GM19023 (cell line): ENCODE data around the gene ERCC3.

Experiments
- ATAC-seq: cut with Tn5 transposase; IDR thresholded peaks from one replicate; pipeline ENCODE4 v1.9.1; 2021; ENCODE audit warnings: mild to moderate bottlenecking, moderate library complexity; ENCODE audit not compliant: unreplicated experiment

The ERCC3 gene

GRCh38 chr2:127293748-127294562 is at the start of gene ERCC3:
Gene ERCC3 (minus strand): TSS chr2:127294144. CDS start chr2:127294081, 63 bp downstream.
- peak; percentile 99 for ATAC-seq

DNA sequence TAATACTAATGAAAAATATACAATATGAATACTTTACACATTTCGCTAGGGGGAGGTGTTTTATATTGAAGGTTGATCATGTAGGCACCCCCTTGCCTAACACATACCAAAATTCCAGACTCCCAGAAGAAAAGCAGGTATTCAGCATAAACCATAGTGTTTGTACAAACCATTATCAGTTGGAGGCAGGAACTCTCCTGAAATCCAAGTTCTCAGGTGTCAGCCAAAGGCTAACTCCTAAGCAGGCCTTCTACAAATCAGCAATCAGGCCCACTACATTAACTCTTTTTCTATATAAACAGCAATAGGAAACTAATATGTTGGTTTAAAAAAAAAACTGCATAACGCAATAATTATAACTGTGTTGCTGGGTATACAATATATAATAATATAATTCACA is 49.3 kb upstream of the ERCC3 start:
- no peak for ATAC-seq

DNA sequence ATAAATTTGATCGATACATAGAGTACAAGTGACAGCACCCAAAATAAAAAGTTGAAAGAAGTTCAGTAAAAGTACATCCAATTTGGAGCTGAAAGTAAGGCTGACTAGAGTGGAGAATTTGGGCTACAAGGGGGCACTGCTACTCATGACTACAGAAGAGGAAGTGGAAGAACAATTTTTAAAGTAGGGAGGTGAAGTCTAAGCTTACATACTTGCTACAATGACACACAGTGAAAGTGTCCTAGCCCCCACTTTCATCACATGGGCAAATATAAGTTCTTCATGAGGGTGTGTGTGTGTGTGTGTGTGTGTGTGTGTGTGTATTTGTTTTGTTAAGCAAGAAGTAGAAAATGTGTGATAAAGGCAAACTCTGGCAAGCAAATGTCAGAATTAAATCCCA is 48.2 kb upstream of the ERCC3 start:
- ATAC-seq: no peak

DNA sequence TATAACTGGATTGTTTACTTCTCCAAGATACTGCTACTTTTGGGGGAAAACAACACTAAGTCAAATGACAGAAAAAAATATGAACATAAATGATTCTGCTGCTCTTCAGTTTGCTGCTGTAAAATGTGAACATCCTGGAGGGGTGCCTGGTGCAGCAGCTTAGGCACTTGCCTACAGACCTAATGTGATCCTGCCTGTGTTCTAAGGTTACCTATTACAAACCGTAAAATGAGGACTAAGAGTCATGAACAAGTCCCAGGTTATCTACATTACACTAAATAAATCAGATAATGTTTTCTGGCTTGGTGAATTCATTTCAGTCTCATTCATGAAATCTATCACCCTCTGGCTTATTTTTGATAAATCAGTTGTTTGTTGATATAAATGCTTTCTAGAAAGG is 38.4 kb upstream of the ERCC3 start:
- ATAC-seq: no peak

GRCh38 chr2:127330753-127331152 is 36.8 kb upstream of the ERCC3 start:
- peak; percentile 74 for ATAC-seq

- no peak for ATAC-seq
Measured at GRCh38 chr2:127326289-127326945, 32.5 kb upstream of the ERCC3 start.

GRCh38 chr2:127324635-127325034 is 30.7 kb upstream of the ERCC3 start:
- no peak for ATAC-seq

GRCh38 chr2:127321303-127321702 is 27.4 kb upstream of the ERCC3 start:
- ATAC-seq: no peak

DNA sequence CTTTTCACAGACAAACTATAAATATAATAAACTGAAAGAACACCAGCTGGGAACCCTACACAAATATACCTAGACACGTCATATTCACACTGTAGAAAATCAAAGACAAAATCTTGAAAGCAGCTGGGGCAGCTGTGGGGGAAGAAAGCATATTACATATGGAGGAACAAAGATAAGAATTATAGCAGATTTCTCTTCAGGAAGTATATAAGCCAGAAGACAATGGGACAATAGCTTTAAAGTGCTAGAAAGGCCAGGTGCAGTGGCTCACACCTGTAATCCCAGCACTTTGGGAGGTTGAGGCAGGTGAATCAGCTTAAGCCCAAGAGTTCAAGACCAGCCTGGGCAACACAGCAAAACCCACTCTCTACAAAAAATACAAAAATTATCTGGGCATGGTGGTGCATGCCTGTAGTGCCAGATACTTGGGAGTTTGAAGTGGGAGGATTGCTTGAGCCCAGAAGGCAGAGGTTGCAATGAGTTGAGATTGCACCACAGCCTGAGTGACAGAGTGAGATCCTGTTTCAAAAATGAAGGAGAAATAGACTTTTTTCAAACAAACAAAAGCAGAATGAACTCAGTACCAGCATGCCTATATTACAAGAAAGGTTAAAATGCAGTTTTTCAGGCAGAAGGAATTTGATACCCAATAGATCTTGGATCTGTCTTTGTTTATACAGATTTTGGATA is 26.8 kb upstream of the ERCC3 start:
- ATAC-seq: no peak

DNA sequence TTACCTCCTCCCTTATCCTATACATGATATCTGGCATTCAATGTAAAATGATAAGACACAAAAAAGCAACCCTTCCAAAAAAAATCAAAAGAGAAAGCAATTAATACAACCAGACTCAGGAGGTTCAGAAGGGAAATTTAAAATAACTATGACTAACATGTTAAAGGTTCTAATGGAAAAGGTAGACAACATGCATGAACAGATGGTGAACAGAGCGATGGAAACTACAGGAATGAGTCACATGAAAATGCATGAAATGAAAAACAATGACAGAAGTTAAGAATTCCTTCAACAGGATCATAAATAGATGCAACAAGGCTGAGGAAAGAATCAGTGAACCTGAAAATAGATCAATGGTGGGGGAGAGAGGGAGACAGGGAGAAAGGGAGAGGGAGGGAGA is 26.1 kb upstream of the ERCC3 start:
- no peak for ATAC-seq

- ATAC-seq: no peak
Measured at GRCh38 chr2:127314193-127314988, 20.4 kb upstream of the ERCC3 start.

DNA sequence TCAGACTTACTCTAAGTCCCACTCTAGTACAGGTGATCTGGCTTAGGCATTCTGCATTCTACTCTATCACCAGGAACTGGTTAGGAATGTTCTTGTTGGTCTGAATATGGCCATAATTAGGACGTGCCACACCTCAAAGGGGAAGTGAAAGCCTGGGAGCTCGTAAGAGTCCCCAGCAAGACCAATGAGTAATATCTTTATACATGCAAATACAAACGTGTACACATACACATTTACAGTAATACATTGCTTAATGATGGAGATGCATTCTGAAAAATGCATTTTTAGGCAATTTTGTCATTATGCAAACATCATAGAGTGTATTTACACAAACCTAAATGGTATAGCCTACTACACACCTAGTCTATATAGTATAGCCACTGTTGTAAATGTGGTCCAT is 19.5 kb upstream of the ERCC3 start:
- peak; percentile 93 for ATAC-seq

DNA sequence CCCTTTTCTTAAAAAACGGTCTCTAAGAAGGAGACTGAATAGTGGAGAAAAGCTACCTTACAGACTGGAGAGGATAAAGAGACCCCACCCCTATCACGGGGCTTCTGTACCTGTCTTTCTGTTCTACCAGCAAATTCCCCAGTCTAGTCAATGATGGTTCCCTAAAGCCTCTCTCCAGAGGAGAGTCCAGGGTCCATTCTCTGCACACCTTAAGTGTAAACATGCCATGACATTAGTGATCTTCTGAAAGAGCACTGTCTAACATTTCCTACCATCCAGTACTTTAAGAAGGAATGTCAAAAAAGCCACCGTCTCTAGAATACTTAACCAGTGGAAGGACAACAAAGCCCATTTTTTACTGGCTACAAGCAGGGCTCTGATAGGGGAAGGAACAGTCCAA is 17.0 kb upstream of the ERCC3 start:
- no peak for ATAC-seq

- ATAC-seq: no peak
Measured at GRCh38 chr2:127309468-127309867, 15.5 kb upstream of the ERCC3 start.

DNA sequence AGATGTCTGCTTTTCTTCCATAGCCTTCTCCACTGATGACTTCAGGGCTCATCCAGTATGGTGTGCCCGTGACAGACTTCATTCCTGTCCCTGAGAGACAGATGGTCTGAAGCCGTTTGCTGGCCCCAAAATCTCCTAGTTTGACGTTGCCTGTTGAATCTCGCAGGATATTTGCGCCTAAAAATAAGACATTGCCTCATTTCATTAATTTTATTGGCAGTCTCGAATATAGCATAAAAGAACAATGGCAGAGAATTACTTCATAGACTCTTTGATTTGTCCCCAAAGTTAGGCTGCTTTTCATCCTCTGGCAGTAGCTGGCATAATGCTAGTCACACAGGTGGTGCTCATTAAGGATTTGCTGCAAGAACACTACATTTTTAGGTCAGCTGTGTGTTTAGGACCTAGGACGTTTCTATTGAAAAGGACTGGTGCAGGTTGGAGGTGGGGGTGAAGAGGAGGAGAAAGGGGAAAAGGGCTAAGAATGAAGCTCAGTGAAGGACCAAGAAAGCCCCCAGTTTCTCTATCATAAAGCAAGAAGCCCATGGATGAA is 14.7 kb upstream of the ERCC3 start:
- no peak for ATAC-seq

DNA sequence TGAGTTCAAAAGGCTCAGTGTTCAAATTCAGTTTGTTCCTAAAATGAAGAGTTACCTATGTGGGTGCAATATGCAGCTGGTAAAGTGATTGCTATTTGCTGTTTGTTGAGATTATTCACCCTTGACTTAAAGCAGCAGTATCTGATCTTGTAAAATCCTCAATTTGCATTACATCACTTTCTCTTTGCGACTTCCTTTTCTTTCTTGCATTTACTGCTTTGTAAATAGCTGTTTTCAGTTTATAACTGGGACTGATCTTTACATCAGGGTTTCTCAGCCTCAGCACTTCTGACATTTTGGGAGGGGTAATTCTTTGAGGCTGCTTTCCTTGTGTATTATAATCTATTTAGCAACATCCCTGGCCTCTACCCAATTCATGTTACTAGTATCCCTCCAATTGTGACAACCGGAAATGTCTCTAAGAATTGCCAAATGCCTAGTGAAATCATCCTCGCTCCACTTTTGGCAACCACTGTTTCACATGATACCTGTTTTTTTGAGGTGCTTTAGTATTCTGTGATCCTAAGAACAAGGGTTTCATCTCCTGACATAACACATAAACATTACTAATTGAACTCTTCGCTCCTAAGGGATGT is 12.1 kb upstream of the ERCC3 start:
- ATAC-seq: no peak

GRCh38 chr2:127302168-127302567 is 8.2 kb upstream of the ERCC3 start:
- ATAC-seq: no peak

GRCh38 chr2:127293386-127293747 is 577 bp downstream of the ERCC3 start:
- ATAC-seq: peak; percentile 10

DNA sequence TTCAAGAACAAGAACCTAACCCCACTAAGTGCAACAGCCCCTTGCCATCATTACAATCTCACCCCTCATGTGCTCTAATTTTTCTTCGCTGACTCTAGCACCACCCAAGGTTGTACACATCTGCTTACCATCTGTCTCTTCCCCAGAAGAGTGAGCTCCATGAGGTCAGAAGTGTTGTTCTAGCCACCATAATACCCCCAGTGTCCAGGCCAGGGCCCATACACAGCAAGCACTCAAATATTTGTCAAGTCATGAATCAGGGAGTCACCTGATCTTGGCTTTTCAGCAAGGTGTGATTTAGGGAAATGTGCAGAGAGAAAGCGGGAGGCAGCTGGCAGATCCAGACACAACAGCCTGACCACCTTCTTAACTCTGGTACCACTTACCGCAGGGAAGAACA is 5.7 kb downstream of the ERCC3 start:
- ATAC-seq: no peak

DNA sequence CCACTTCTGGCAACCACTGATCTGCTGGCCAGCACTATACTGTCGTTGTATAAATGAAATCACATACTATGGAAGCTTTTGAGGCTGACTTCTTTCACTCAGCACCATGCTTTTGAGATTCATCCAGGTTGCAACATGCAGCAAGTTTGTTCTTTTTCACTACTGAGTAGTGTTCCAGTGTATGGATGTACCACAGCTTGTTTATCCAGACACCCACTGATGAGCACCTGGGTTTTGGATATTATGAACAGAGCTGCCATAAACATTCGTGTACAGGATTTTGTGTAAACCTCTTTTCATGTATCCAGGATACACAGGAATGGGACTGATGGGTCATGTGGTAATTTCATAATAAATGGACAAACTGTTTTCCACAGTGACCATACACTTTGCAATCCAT is 10.7 kb downstream of the ERCC3 start:
- no peak for ATAC-seq
